IMR-90 (cell line): Measurements from ENCODE around the gene PTPRG. TPM values are rescaled to one million over a fixed set of nuclear protein-coding genes. Genes with fewer than 3 reads are reported as not detected.

Experiments used
- ATAC-seq: fragments of 200-7000 bp; cut with Tn5 transposase; 2 replicates; pipeline ENCODE4 v1.9.1; 2020; ENCODE audit warnings: low read depth, mild to moderate bottlenecking, moderate library complexity
- BruUV-seq: library from RNA; stranded (reverse); fragments of 400-500 nt; replicated peaks from 2 replicates; lab custom pipeline; 2021; lab: Mats Ljungman, UMichigan
- CTCF ChIA-PET: fragments of 300-600 bp; formaldehyde crosslinking; extraction: SDS; loops from one replicate; lab custom pipeline; 2021; ENCODE audit warnings: antibody characterized with exemption; lab: Yijun Ruan, JAX
- POLR2A ChIA-PET: fragments of 300-600 bp; sonication (Branson Sonifier 250); formaldehyde crosslinking; loops from one replicate; lab custom pipeline; 2022; ENCODE audit warnings: antibody characterized with exemption; ENCODE audit not compliant: unreplicated experiment; lab: Charles Lee
- DNase-seq: peaks from one replicate; pipeline ENCODE4 v3.0.0; 2013
- H2AFZ ChIP-seq: replicated peaks from 2 replicates; pipeline ENCODE3; 2013; ENCODE audit warnings: low read length, mild to moderate bottlenecking; ENCODE audit not compliant: poor library complexity
- H2AK5ac ChIP-seq: 2 replicates; pipeline ENCODE4 v1.6.1; 2013; ENCODE audit warnings: low read depth, low read length, inconsistent platforms
- H2AK9ac ChIP-seq: replicated peaks from 2 replicates; pipeline ENCODE3; 2013; ENCODE audit warnings: mild to moderate bottlenecking, low read depth, low read length, moderate library complexity; ENCODE audit not compliant: poor library complexity
- H2BK120ac ChIP-seq: 2 replicates; pipeline ENCODE4 v1.6.1; 2013; ENCODE audit warnings: low read depth, low read length, inconsistent platforms
- H2BK15ac ChIP-seq: 3 replicates; pipeline ENCODE4 v1.6.1; 2013; ENCODE audit warnings: low read depth, low read length, inconsistent platforms
- H2BK20ac ChIP-seq: 2 replicates; pipeline ENCODE4 v1.6.1; 2013; ENCODE audit warnings: low read depth, mild to moderate bottlenecking, inconsistent platforms, low read length, moderate library complexity
- H2BK5ac ChIP-seq: 2 replicates; pipeline ENCODE4 v1.6.1; 2013; ENCODE audit warnings: mild to moderate bottlenecking, low read depth, low read length, inconsistent platforms; ENCODE audit not compliant: poor library complexity, severe bottlenecking
- H3K14ac ChIP-seq: replicated peaks from 2 replicates; pipeline ENCODE4 v1.6.1; 2013; ENCODE audit warnings: low read depth, low read length, inconsistent platforms
- H3K18ac ChIP-seq: 2 replicates; pipeline ENCODE4 v1.6.1; 2013; ENCODE audit warnings: low read depth, low read length, control low read depth
- H3K23ac ChIP-seq: 2 replicates; pipeline ENCODE4 v1.6.1; 2013; ENCODE audit warnings: low read depth, low read length, inconsistent platforms
- H3K27ac ChIP-seq: 2 replicates; pipeline ENCODE4 v1.5.1; 2013; ENCODE audit warnings: mild to moderate bottlenecking, control low read depth, low read length; ENCODE audit not compliant: insufficient read depth
- H3K27me3 ChIP-seq: 2 replicates; pipeline ENCODE4 v1.6.1; 2013; ENCODE audit warnings: low read length; ENCODE audit not compliant: control insufficient read depth, insufficient read depth
- H3K36me3 ChIP-seq: 2 replicates; pipeline ENCODE4 v1.6.1; 2013; ENCODE audit warnings: low read length, mixed read lengths; ENCODE audit not compliant: control insufficient read depth, insufficient read depth
- H3K4ac ChIP-seq: 2 replicates; pipeline ENCODE4 v1.6.1; 2013; ENCODE audit warnings: low read depth, low read length, inconsistent platforms
- H3K4me1 ChIP-seq: 2 replicates; pipeline ENCODE4 v1.6.1; 2013; ENCODE audit warnings: low read length, mixed read lengths; ENCODE audit not compliant: control insufficient read depth, insufficient read depth
- H3K4me2 ChIP-seq: 2 replicates; pipeline ENCODE4 v1.6.1; 2013; ENCODE audit warnings: low read depth, mild to moderate bottlenecking, control low read depth, low read length, moderate library complexity
- H3K4me3 ChIP-seq: 2 replicates; pipeline ENCODE4 v1.5.1; 2013; ENCODE audit warnings: low read depth, mild to moderate bottlenecking, control low read depth, low read length, moderate library complexity; ENCODE audit not compliant: insufficient read depth
- H3K56ac ChIP-seq: 2 replicates; pipeline ENCODE4 v1.6.1; 2013; ENCODE audit warnings: low read length, inconsistent platforms; ENCODE audit not compliant: insufficient read depth; ENCODE audit errors: extremely low read depth
- H3K79me1 ChIP-seq, 2 experiments: 2 replicates each; pipeline ENCODE4 v1.6.1; 2013; ENCODE audit warnings: low read length in 2 of 2, inconsistent platforms in 1 of 2, low read depth in 1 of 2
- H3K9ac ChIP-seq: 2 replicates; pipeline ENCODE4 v1.6.1; 2013; ENCODE audit warnings: low read depth, low read length, control low read depth
- H3K9me1 ChIP-seq: 2 replicates; pipeline ENCODE4 v1.6.1; 2013; ENCODE audit warnings: low read length, inconsistent platforms; ENCODE audit not compliant: insufficient read depth
- H3K9me3 ChIP-seq: 2 replicates; pipeline ENCODE4 v1.6.1; 2013; ENCODE audit warnings: low read length; ENCODE audit not compliant: control insufficient read depth, insufficient read depth
- H4K20me1 ChIP-seq: 2 replicates; pipeline ENCODE4 v1.6.1; 2013; ENCODE audit warnings: low read length, inconsistent platforms; ENCODE audit not compliant: insufficient read depth
- H4K5ac ChIP-seq: 2 replicates; pipeline ENCODE4 v1.6.1; 2013; ENCODE audit warnings: mild to moderate bottlenecking, low read depth, low read length, control low read depth
- H4K8ac ChIP-seq, 2 experiments: 2 replicates each; pipeline ENCODE4 v1.6.1; 2013; ENCODE audit warnings: low read depth in 2 of 2, low read length in 2 of 2, control low read depth in 1 of 2, inconsistent platforms in 1 of 2
- H4K91ac ChIP-seq: 2 replicates; pipeline ENCODE4 v1.6.1; 2013; ENCODE audit warnings: low read depth, low read length, inconsistent platforms; ENCODE audit not compliant: insufficient read depth
- CEBPB ChIP-seq: IDR thresholded peaks from 2 replicates; pipeline ENCODE4 v1.6.1; 2012; ENCODE audit warnings: low read depth, low read length, improper control_type of control experiment
- CHD1 ChIP-seq: IDR thresholded peaks from 2 replicates; pipeline ENCODE4 v1.6.1; 2012; ENCODE audit warnings: low read depth, low read length, improper control_type of control experiment
- MAFK ChIP-seq: IDR thresholded peaks from 2 replicates; pipeline ENCODE4 v1.6.1; 2012; ENCODE audit warnings: low read depth, low read length, improper control_type of control experiment
- MAZ ChIP-seq: IDR thresholded peaks from 2 replicates; pipeline ENCODE4 v1.6.1; 2012; ENCODE audit warnings: low read depth, mild to moderate bottlenecking, low read length, improper control_type of control experiment, moderate library complexity, borderline replicate concordance
- MXI1 ChIP-seq: IDR thresholded peaks from 2 replicates; pipeline ENCODE4 v1.6.1; 2012; ENCODE audit warnings: low read depth, mild to moderate bottlenecking, low read length, moderate library complexity, borderline replicate concordance
- RAD21 ChIP-seq: IDR thresholded peaks from 2 replicates; pipeline ENCODE4 v1.6.1; 2012; ENCODE audit warnings: low read length, improper control_type of control experiment
- RCOR1 ChIP-seq: IDR thresholded peaks from 2 replicates; pipeline ENCODE4 v1.6.1; 2012; ENCODE audit warnings: mild to moderate bottlenecking, low read length, improper control_type of control experiment; ENCODE audit not compliant: insufficient replicate concordance
- SMC3 ChIP-seq: fragments of 150-350 bp; IDR thresholded peaks from 2 replicates; pipeline ENCODE4 v1.6.1; 2016; ENCODE audit warnings: low read depth, mild to moderate bottlenecking, antibody characterized with exemption, low read length, moderate library complexity
- WGBS, 2 experiments: methylation state at CpG; one replicate each; pipeline versions ENCODE4 v1.1.5 to v1.1.7; 2013; ENCODE audit warnings: missing lambda C conversion rate in 2 of 2; ENCODE audit not compliant: insufficient read length in 1 of 2; ENCODE audit errors: extremely low coverage in 2 of 2; 5-methylcytosine and 5-hydroxymethylcytosine counted together
- dilution Hi-C: fragments of 300-500 bp; cut with HindIII; formaldehyde crosslinking; loops from one replicate; pipeline ENCODE4 v1.14.3; 2018; ENCODE audit warnings: low sequenced_read_pairs; ENCODE audit not compliant: unreplicated experiment
- in situ Hi-C: fragments of 300-500 bp; cut with MboI; formaldehyde crosslinking; loops from 3 replicates; pipeline ENCODE4 v1.14.3; 2019; ENCODE audit warnings: low sequenced_read_pairs, inconsistent platforms, mixed read lengths
- intact Hi-C: fragments of 100-400 bp; cut with micrococcal nuclease; formaldehyde crosslinking; loops from 2 replicates; pipeline ENCODE4 v1.10.0; 2022
- polyA plus RNA-seq, 3 experiments: library from polyadenylated mRNA; depleted of rRNA; stranded (reverse); fragments of >200 nt; gene quantifications; 2 replicates each; pipeline ENCODE4 v1.2.3, GENCODE V29; 2012; ENCODE audit warnings: low replicate concordance in 1 of 3
- total RNA-seq: library from RNA; depleted of rRNA; stranded (reverse); fragments of >200 nt; gene quantifications from 2 replicates; pipeline ENCODE4 v1.2.3, GENCODE V29; 2012
- TF ChIP-seq, protein P1 (sequence below): fragments of 150-350 bp; IDR thresholded peaks from 2 replicates; pipeline ENCODE4 v1.6.1; 2017; ENCODE audit warnings: mild to moderate bottlenecking, antibody characterized with exemption, low read length, low read depth
- TF ChIP-seq, protein P2 (sequence below): conservative IDR thresholded peaks from 2 replicates; pipeline ENCODE4 v1.5.1; 2012; ENCODE audit warnings: mild to moderate bottlenecking, low read depth, low read length, improper control_type of control experiment

PTPRG gene
- total and polyA plus RNA-seq, 2 of the 4 experiments (the other 2 are of a cell fraction) = 7.7 to 31.0 TPM

DNA sequence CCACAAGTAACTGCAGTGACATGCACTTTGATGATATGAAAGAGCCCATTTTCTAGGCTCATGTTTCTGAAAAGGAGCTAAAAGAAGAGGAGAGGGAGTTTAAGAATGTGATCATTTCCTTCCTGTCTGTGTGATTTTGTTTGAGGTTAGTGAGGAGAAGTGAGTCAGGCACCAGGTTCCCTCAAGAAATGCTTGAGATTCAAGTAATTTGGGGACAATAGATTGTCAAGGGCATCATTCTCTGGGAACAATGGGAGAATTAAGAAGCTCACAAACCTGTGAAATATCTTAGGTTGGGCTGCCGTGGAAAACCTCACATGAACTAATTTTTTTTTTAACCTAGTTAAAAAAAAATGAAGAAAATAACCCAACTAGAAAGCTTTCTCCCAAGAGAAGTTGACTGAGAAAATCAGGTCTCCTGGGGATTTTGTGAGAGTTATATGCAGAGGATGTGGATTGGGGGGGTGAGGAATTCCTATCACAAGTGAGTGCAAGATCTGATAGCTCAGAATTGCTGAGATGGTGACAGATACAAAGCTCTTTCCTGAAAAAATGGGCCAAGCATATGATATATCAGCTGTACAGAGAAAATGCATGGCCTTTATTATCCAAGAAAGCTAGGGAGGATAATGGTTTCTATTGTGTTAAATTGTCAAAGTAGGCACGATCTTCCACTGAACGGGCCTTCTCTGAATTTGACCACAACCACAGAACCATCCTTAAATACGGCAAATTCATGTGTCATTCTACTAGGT lies 608.7 kb downstream of the PTPRG start:
- no peak overlapping the region for H2BK120ac ChIP-seq
- H4K5ac ChIP-seq = no peak overlapping the region
- no peak for ATAC-seq
- peaks cover 1% of the 10 kb centered on the region; the same call in 1 of the 2 replicates for H3K4me1 ChIP-seq
- no peak overlapping the region for H2AK9ac ChIP-seq
- dilution Hi-C loops (no loop called here), intact Hi-C loops (no loop called here), in situ Hi-C loops (no loop called here)
- H4K8ac ChIP-seq = no peak overlapping the region
- H3K27ac ChIP-seq = no peak overlapping the region
- H3K36me3 ChIP-seq = peaks cover 2% of the 10 kb centered on the region; the same call in 1 of the 2 replicates
- H2AFZ ChIP-seq = no peak overlapping the region
- DNase-seq = peak; percentile 56
- H3K9me3 ChIP-seq = no peaks in the 10 kb centered on the region
- ChIA-PET CTCF (interaction anchor here (0.6 to 1.2 kb wide), 6 partner anchors 9 to 933 kb away, joined by 3 to 7 read pairs (median 3); no protein-coding TSS in a partner anchor), POLR2A (no interaction called here)
- H2BK15ac ChIP-seq = no peak overlapping the region
- H3K14ac ChIP-seq = 0 out of 2 replicates have a peak overlapping the region, but pooled peaks have one; percentile 72
- H4K20me1 ChIP-seq = no peaks in the 10 kb centered on the region
- H3K56ac ChIP-seq = no peak overlapping the region
- H3K4me3 ChIP-seq = no peak overlapping the region
- H3K18ac ChIP-seq = no peak overlapping the region; the same call in 1 of the 2 replicates
- no TSS peak for BruUV-seq
- no peaks in the 10 kb centered on the region for H3K27me3 ChIP-seq
- H3K23ac ChIP-seq = no peak overlapping the region
- TF ChIP-seq, protein P1, sequence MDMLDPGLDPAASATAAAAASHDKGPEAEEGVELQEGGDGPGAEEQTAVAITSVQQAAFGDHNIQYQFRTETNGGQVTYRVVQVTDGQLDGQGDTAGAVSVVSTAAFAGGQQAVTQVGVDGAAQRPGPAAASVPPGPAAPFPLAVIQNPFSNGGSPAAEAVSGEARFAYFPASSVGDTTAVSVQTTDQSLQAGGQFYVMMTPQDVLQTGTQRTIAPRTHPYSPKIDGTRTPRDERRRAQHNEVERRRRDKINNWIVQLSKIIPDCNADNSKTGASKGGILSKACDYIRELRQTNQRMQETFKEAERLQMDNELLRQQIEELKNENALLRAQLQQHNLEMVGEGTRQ = no peak
- TF ChIP-seq MAFK = no peak
- TF ChIP-seq RAD21 = no peak
- TF ChIP-seq CHD1 = no peak
- no peak for TF ChIP-seq MXI1
- TF ChIP-seq CEBPB = no peak
- TF ChIP-seq, protein P2, sequence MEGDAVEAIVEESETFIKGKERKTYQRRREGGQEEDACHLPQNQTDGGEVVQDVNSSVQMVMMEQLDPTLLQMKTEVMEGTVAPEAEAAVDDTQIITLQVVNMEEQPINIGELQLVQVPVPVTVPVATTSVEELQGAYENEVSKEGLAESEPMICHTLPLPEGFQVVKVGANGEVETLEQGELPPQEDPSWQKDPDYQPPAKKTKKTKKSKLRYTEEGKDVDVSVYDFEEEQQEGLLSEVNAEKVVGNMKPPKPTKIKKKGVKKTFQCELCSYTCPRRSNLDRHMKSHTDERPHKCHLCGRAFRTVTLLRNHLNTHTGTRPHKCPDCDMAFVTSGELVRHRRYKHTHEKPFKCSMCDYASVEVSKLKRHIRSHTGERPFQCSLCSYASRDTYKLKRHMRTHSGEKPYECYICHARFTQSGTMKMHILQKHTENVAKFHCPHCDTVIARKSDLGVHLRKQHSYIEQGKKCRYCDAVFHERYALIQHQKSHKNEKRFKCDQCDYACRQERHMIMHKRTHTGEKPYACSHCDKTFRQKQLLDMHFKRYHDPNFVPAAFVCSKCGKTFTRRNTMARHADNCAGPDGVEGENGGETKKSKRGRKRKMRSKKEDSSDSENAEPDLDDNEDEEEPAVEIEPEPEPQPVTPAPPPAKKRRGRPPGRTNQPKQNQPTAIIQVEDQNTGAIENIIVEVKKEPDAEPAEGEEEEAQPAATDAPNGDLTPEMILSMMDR = no peak
- no peak for TF ChIP-seq MAZ
- TF ChIP-seq RCOR1 = no peak
- no peak for TF ChIP-seq SMC3
- H3K79me1 ChIP-seq = no peaks in the 10 kb centered on the region; a peak in 1 of 4 replicates
- no peak overlapping the region for H2BK5ac ChIP-seq
- H2AK5ac ChIP-seq = no peak overlapping the region
- peak overlapping the region; percentile 25; the same call in 1 of the 2 replicates for H3K4ac ChIP-seq
- no peak overlapping the region for H3K9ac ChIP-seq
- no peak overlapping the region for H2BK20ac ChIP-seq
- no peak overlapping the region for H4K91ac ChIP-seq
- no CpG with 5 or more reads among the region's 4 CpGs for WGBS, 2 experiments
- H3K4me2 ChIP-seq = no peak overlapping the region
- H3K9me1 ChIP-seq = no peaks in the 10 kb centered on the region; the same call in 1 of the 2 replicates
